Natural killer cell (primary cell): ENCODE results near the gene H1-8. TPM values are rescaled to one million over a fixed set of nuclear protein-coding genes. Genes with fewer than 3 reads are reported as not detected.

Source experiments
- ATAC-seq, 3 donors: fragments of 150-1000 bp in 2 of 3; fragments of 200-7000 bp in 1 of 3; cut with Tn5 transposase; 1 replicate in 1 of 3; 2 replicates in 2 of 3; pipeline ENCODE4 v1.10.0; 2021; ENCODE audit warnings: mild to moderate bottlenecking in 2 of 3, moderate library complexity in 2 of 3
- DNase-seq, 2 donors: peaks; one replicate each; pipeline versions ENCODE4 v3.0.0 to v3.0.0-alpha.2; 2013 to 2021; ENCODE audit warnings: mixed read lengths in 1 of 2
- H3K27ac ChIP-seq: one replicate; pipeline ENCODE4 v1.5.1; 2013; ENCODE audit warnings: mild to moderate bottlenecking, low read length
- H3K27me3 ChIP-seq: one replicate; pipeline ENCODE4 v1.6.1; 2013; ENCODE audit warnings: low read length; ENCODE audit not compliant: control insufficient read depth, insufficient read depth
- H3K36me3 ChIP-seq: one replicate; pipeline ENCODE4 v1.6.1; 2013; ENCODE audit warnings: low read length; ENCODE audit not compliant: control insufficient read depth, insufficient read depth
- H3K4me1 ChIP-seq: one replicate; pipeline ENCODE4 v1.6.1; 2013; ENCODE audit warnings: low read length; ENCODE audit not compliant: control insufficient read depth, insufficient read depth
- H3K4me3 ChIP-seq: one replicate; pipeline ENCODE4 v1.5.1; 2013; ENCODE audit warnings: low read length
- H3K9me3 ChIP-seq: one replicate; pipeline ENCODE4 v1.6.1; 2013; ENCODE audit warnings: low read length; ENCODE audit not compliant: control insufficient read depth, insufficient read depth
- H3K27ac Mint-ChIP-seq, 2 donors: one replicate each; pipeline ENCODE4 v1.8.0; 2022; ENCODE audit warnings: mild to moderate bottlenecking in 2 of 2, mixed read lengths in 2 of 2, moderate library complexity in 1 of 2
- H3K27me3 Mint-ChIP-seq, 2 donors: one replicate each; pipeline ENCODE4 v1.8.0; 2022; ENCODE audit warnings: low read depth in 2 of 2, mixed read lengths in 2 of 2
- H3K36me3 Mint-ChIP-seq: one replicate; pipeline ENCODE4 v1.8.0; 2022; ENCODE audit warnings: mixed read lengths
- H3K4me1 Mint-ChIP-seq, 2 donors: one replicate each; pipeline ENCODE4 v1.8.0; 2022; ENCODE audit warnings: mixed read lengths in 2 of 2
- H3K4me3 Mint-ChIP-seq: one replicate; pipeline ENCODE4 v1.8.0; 2022; ENCODE audit warnings: mild to moderate bottlenecking, moderate library complexity, mixed read lengths
- H3K9me3 Mint-ChIP-seq, 2 donors: one replicate each; pipeline ENCODE4 v1.8.0; 2022; ENCODE audit warnings: mixed read lengths in 2 of 2
- CTCF ChIP-seq: fragments of 200-600 bp; IDR thresholded peaks from one replicate; pipeline ENCODE4 v1.8.0; 2022; ENCODE audit warnings: antibody characterized with exemption
- WGBS: methylation state at CpG from one replicate; pipeline ENCODE4 v1.1.7; 2013; ENCODE audit warnings: missing lambda C conversion rate; ENCODE audit not compliant: insufficient coverage; 5-methylcytosine and 5-hydroxymethylcytosine counted together
- intact Hi-C: fragments of 100-400 bp; cut with micrococcal nuclease; formaldehyde crosslinking; loops from one replicate; pipeline ENCODE4 v1.14.2; 2022
- total RNA-seq, 4 donors: library from RNA; stranded (reverse); fragments of 120-200 nt in 1 of 4; gene quantifications; one replicate each; pipeline versions ENCODE4 v1.2.3 to v1.2.4, GENCODE V29; 2013 to 2022

The H1-8 gene
- total RNA-seq, 3 donors from 2014 or later (not counting 1 experiment from before 2014, with no cell fraction given), result not detected

GRCh38 chr3:129563332-129563731 lies 20.4 kb downstream of the H1-8 start:
- H3K4me3 Mint-ChIP-seq, result no peak overlapping the region
- no peak for DNase-seq
- Histone ChIP-seq H3K4me3 (no peak overlapping the region), H3K27me3 (no peaks in the 10 kb centered on the region), H3K9me3 (no peaks in the 10 kb centered on the region), H3K36me3 (peaks cover 8% of the 10 kb centered on the region), H3K4me1 (peaks cover 45% of the 10 kb centered on the region), H3K27ac (no peak overlapping the region)
- H3K36me3 Mint-ChIP-seq, result no peaks in the 10 kb centered on the region
- intact Hi-C loops, result no loop called here
- ATAC-seq, result no peak
- H3K27ac Mint-ChIP-seq, result no peak overlapping the region
- no peak for TF ChIP-seq CTCF
- H3K27me3 Mint-ChIP-seq, result peaks cover 0 to 3% of the 10 kb centered on the region in 2 donors
- WGBS, result 97% methylated on average over 12 of the region's 12 CpGs
- H3K9me3 Mint-ChIP-seq, result no peaks in the 10 kb centered on the region
- peaks cover 30 to 46% of the 10 kb centered on the region in 2 donors for H3K4me1 Mint-ChIP-seq

DNA sequence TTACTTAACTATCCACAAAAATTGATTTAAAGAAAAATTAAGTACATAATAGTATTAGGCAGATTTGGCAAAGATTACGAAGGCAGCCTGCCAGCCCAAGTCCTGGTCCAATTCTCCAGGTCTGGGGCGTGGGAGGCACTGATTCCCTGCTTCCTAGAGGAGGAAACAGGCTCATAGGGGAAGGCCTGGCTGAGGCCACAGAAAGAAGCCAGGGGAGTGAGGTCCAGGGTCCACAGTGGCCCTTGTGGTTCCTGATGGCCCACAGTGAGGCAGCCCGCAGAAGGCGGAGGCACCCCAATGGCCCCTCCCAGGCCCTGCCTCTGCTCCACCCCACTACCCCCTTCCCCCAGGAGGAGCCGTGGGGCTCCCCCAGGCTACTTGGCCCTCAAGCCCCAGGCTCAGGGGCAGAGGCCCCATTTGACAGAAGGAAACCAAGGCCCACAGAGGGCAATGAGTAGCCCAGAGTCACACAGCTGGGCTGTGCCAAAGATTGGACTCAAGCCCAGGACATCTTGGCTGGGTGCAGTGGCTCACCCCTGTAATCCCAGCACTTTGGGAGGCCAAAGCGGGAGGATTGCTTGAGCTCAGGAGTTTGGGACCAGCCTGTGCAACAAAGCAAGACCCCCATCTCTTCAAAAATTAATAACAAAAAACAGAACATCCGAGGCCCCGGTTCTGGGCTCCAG lies 21.0 kb downstream of the H1-8 start:
- Histone ChIP-seq H3K4me3 (no peak overlapping the region), H3K27me3 (no peaks in the 10 kb centered on the region), H3K9me3 (no peaks in the 10 kb centered on the region), H3K27ac (no peak overlapping the region), H3K36me3 (peaks cover 8% of the 10 kb centered on the region), H3K4me1 (peaks cover 44% of the 10 kb centered on the region)
- Mint-ChIP-seq H3K9me3 (no peaks in the 10 kb centered on the region), H3K27me3 (peaks cover 0 to 3% of the 10 kb centered on the region in 2 donors), H3K27ac (no peak overlapping the region), H3K36me3 (no peaks in the 10 kb centered on the region), H3K4me1 (peaks cover 35 to 46% of the 10 kb centered on the region in 2 donors), H3K4me3 (no peak overlapping the region)
- DNase-seq (no peak), ATAC-seq (no peak)
- WGBS, result 90% methylated on average over 8 of the region's 8 CpGs
- intact Hi-C loops, result no loop called here
- TF ChIP-seq CTCF, result no peak

DNA sequence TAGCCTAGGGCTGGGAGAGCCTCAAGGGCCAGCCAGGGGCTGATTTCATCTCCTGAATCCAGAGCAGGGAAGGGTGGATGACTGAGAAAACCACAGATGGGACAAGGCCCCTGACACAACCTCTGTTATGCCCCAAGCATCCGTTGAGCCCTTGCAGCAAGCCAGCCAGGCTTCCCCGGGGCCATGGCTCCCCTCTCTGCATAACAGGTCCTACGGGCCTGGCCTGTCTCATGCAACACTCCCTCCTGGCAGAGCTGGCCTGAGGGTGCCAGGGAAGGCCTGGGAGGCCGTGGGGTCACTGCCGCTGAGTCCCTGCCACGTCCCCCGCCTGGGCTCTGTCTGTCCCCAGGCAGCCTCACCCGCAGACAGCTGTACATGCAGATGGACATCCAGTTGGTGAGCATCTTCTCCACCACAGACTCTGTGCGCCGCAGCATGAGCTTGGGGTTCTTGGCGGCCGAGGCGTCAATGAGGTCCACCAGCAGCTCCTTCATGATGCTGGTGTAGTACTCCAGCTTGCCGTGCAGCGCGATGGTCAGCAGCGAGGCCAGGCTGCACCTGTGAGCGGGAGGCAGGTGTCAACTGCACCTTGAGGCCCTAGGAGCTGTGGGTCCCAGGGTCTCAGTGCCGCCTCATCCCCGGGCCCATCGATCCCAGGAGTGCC lies 22.1 kb downstream of the H1-8 start:
- Histone ChIP-seq H3K4me1 (peaks cover 41% of the 10 kb centered on the region), H3K27me3 (no peaks in the 10 kb centered on the region), H3K4me3 (no peak overlapping the region), H3K36me3 (peaks cover 12% of the 10 kb centered on the region), H3K27ac (no peak overlapping the region), H3K9me3 (no peaks in the 10 kb centered on the region)
- H3K9me3 Mint-ChIP-seq, result no peaks in the 10 kb centered on the region
- H3K4me1 Mint-ChIP-seq, result peaks cover 46 to 53% of the 10 kb centered on the region in 2 donors
- peaks cover 0 to 3% of the 10 kb centered on the region in 2 donors for H3K27me3 Mint-ChIP-seq
- DNase-seq, result no peak
- intact Hi-C loops, result no loop called here
- 96% methylated on average over 21 of the region's 21 CpGs for WGBS
- TF ChIP-seq CTCF, result no peak
- no peaks in the 10 kb centered on the region for H3K36me3 Mint-ChIP-seq
- no peak overlapping the region for H3K27ac Mint-ChIP-seq
- no peak for ATAC-seq
- H3K4me3 Mint-ChIP-seq, result no peak overlapping the region
